ENCODE measurements around the gene PSME1.

GRCh38 chr14:24147761-24148428 lies 11.9 kb downstream of the PSME1 start:
- TF ChIP-seq CTCF (conservative IDR thresholded peaks at IDR 0.05; ENCODE audit: low read length) (no peak), EZH2phosphoT487 (IDR thresholded peaks at IDR 0.05; ENCODE audit: borderline replicate concordance) (no peak)

Data from Loucy (cell line).